ENCODE results near the gene SLC45A1.

The SLC45A1 gene

GRCh38 chr1:8294170-8294697 is 23.7 kb upstream of the SLC45A1 start:
- no peak for TF ChIP-seq CTCF (IDR thresholded peaks at IDR 0.05; ENCODE audit: low read depth, low read length)
- DNase-seq (ENCODE audit: low read depth in 2 of 2) = no peak
- no peak overlapping the region for H3K4me3 ChIP-seq (replicated peaks in 1 of 2; ENCODE audit: low read depth in 2 of 2, low read length in 2 of 2)

- TF ChIP-seq CTCF (IDR thresholded peaks at IDR 0.05; ENCODE audit: low read depth, low read length) = no peak
- DNase-seq (ENCODE audit: low read depth in 2 of 2) = no peak
- no peak overlapping the region for H3K4me3 ChIP-seq (replicated peaks in 1 of 2; ENCODE audit: low read depth in 2 of 2, low read length in 2 of 2)
Observed at GRCh38 chr1:8297245-8297644, 20.7 kb upstream of the SLC45A1 start.

GRCh38 chr1:8299963-8300362 is 18.0 kb upstream of the SLC45A1 start:
- DNase-seq (ENCODE audit: low read depth in 2 of 2) = no peak
- TF ChIP-seq CTCF (IDR thresholded peaks at IDR 0.05; ENCODE audit: low read depth, low read length) = no peak
- no peak overlapping the region for H3K4me3 ChIP-seq (replicated peaks in 1 of 2; ENCODE audit: low read depth in 2 of 2, low read length in 2 of 2)

- no peak for TF ChIP-seq CTCF (IDR thresholded peaks at IDR 0.05; ENCODE audit: low read depth, low read length)
- DNase-seq (ENCODE audit: low read depth in 2 of 2) = no peak
- no peak overlapping the region for H3K4me3 ChIP-seq (replicated peaks in 1 of 2; ENCODE audit: low read depth in 2 of 2, low read length in 2 of 2)
Observed at GRCh38 chr1:8302081-8302956, 15.6 kb upstream of the SLC45A1 start.

- TF ChIP-seq CTCF (IDR thresholded peaks at IDR 0.05; ENCODE audit: low read depth, low read length) = no peak
- peak in 1 of 2 donors; percentile 44 for DNase-seq (ENCODE audit: low read depth in 2 of 2)
Observed at GRCh38 chr1:8303141-8303540, 14.8 kb upstream of the SLC45A1 start.

GRCh38 chr1:8303876-8304275 is 14.0 kb upstream of the SLC45A1 start:
- H3K4me3 ChIP-seq (replicated peaks in 1 of 2; ENCODE audit: low read depth in 2 of 2, low read length in 2 of 2) = no peak overlapping the region
- DNase-seq (ENCODE audit: low read depth in 2 of 2) = no peak
- no peak for TF ChIP-seq CTCF (IDR thresholded peaks at IDR 0.05; ENCODE audit: low read depth, low read length)

More at GRCh38 chr1:8303141-8303540, 14.8 kb upstream of the SLC45A1 start:
- no peak overlapping the region for H3K4me3 ChIP-seq (replicated peaks in 1 of 2; ENCODE audit: low read depth in 2 of 2, low read length in 2 of 2)
